ENCODE results near the gene LYPD1.

Gene LYPD1

GRCh38 chr2:132654335-132654734 lies 15.7 kb downstream of the LYPD1 start:
- TF ChIP-seq CTCF (conservative IDR thresholded peaks at IDR 0.05) (no peak), ZFX (IDR thresholded peaks at IDR 0.05) (no peak)
- H3K27ac ChIP-seq: no peak overlapping the region

GRCh38 chr2:132652474-132652873 lies 17.5 kb downstream of the LYPD1 start:
- H3K27ac ChIP-seq: no peak overlapping the region
- TF ChIP-seq ZFX (IDR thresholded peaks at IDR 0.05): no peak
- no peak for TF ChIP-seq CTCF (conservative IDR thresholded peaks at IDR 0.05)

- H3K27ac ChIP-seq: no peak overlapping the region
- TF ChIP-seq CTCF (conservative IDR thresholded peaks at IDR 0.05) (peak; percentile 57), ZFX (IDR thresholded peaks at IDR 0.05) (no peak)
Measured at GRCh38 chr2:132651115-132652045, 18.6 kb downstream of the LYPD1 start.

GRCh38 chr2:132646540-132647108 lies 23.4 kb downstream of the LYPD1 start:
- no peak overlapping the region for H3K27ac ChIP-seq

GRCh38 chr2:132645722-132646539 lies 24.1 kb downstream of the LYPD1 start:
- no peak for TF ChIP-seq CTCF (conservative IDR thresholded peaks at IDR 0.05)
- no peak overlapping the region; the same call in 1 of the 2 replicates for H3K27ac ChIP-seq

More at GRCh38 chr2:132646540-132647108, 23.4 kb downstream of the LYPD1 start:
- no peak for TF ChIP-seq CTCF (conservative IDR thresholded peaks at IDR 0.05)
- TF ChIP-seq ZFX (IDR thresholded peaks at IDR 0.05): no peak

- no peak overlapping the region for H3K27ac ChIP-seq
- TF ChIP-seq CTCF (conservative IDR thresholded peaks at IDR 0.05): no peak
- no peak for TF ChIP-seq ZFX (IDR thresholded peaks at IDR 0.05)
Measured at GRCh38 chr2:132645176-132645575, 24.8 kb downstream of the LYPD1 start.

Measured in C4-2B (cell line).